ENCODE results near the gene CELF3.
"Not testable (repeated sequence)": the region's sequence is repeated elsewhere in the genome, so short reads cannot be mapped to it uniquely, and the experiment has no call there.

Gene CELF3

GRCh38 chr1:151703813-151704212 is 12.8 kb downstream of the CELF3 start:
- no peak for DNase-seq (ENCODE audit: low spot score)

GRCh38 chr1:151702936-151703335 is 13.7 kb downstream of the CELF3 start:
- DNase-seq (ENCODE audit: low spot score) = no peak

GRCh38 chr1:151701515-151701914 is 15.1 kb downstream of the CELF3 start:
- DNase-seq (ENCODE audit: low spot score) = no peak

GRCh38 chr1:151693057-151693651 is 23.4 kb downstream of the CELF3 start:
- no peak for DNase-seq (ENCODE audit: low spot score)

- no peak for DNase-seq (ENCODE audit: low spot score)
Measured at GRCh38 chr1:151692226-151692625, 24.4 kb downstream of the CELF3 start.

- DNase-seq (ENCODE audit: low spot score) = no peak
Measured at GRCh38 chr1:151689494-151689893, 27.1 kb downstream of the CELF3 start.

GRCh38 chr1:151686561-151686960 is 30.0 kb downstream of the CELF3 start:
- DNase-seq (ENCODE audit: low spot score) = no peak

GRCh38 chr1:151684128-151684527 is 32.5 kb downstream of the CELF3 start:
- DNase-seq (ENCODE audit: low spot score) = no peak

GRCh38 chr1:151682901-151683300 is 33.7 kb downstream of the CELF3 start:
- DNase-seq (ENCODE audit: low spot score) = not testable (repeated sequence)

GRCh38 chr1:151681923-151682322 is 34.7 kb downstream of the CELF3 start:
- DNase-seq (ENCODE audit: low spot score) = no peak

GRCh38 chr1:151680826-151681225 is 35.8 kb downstream of the CELF3 start:
- DNase-seq (ENCODE audit: low spot score) = peak; percentile 44

- DNase-seq (ENCODE audit: low spot score) = no peak
Measured at GRCh38 chr1:151680391-151680790, 36.2 kb downstream of the CELF3 start.

- no peak for DNase-seq (ENCODE audit: low spot score)
Measured at GRCh38 chr1:151673407-151673806, 43.2 kb downstream of the CELF3 start.

- not testable (repeated sequence) for DNase-seq (ENCODE audit: low spot score)
Measured at GRCh38 chr1:151670036-151670675, 46.4 kb downstream of the CELF3 start.

- DNase-seq (ENCODE audit: low spot score) = no peak
Measured at GRCh38 chr1:151668090-151668489, 48.5 kb downstream of the CELF3 start.

GRCh38 chr1:151661751-151662150 is 54.9 kb downstream of the CELF3 start:
- DNase-seq (ENCODE audit: low spot score) = no peak

GRCh38 chr1:151655371-151655770 is 61.2 kb downstream of the CELF3 start:
- DNase-seq (ENCODE audit: low spot score) = no peak

- DNase-seq (ENCODE audit: low spot score) = no peak
Measured at GRCh38 chr1:151653397-151653796, 63.2 kb downstream of the CELF3 start.
